Kidney (tissue), 14 donors: ENCODE measurements around the gene MEPCE. TPM values are rescaled to one million over a fixed set of nuclear protein-coding genes. Genes with fewer than 3 reads are reported as not detected.
A peak's percentile ranks its signal among the peaks of the same experiment; 100 is the strongest.

Source experiments
- DNase-seq, 5 donors: peaks; one replicate each; pipeline ENCODE4 v3.0.0-alpha.2; 2013 to 2020
- FAIRE-seq: peaks from 2 replicates; lab custom pipeline; 2012; peaks lifted over from hg19 to GRCh38; lab: Jason Lieb, UNC
- H3K27ac ChIP-seq, 2 donors: one replicate each; pipeline ENCODE4 v1.7.0; 2013; ENCODE audit warnings: low read depth in 2 of 2, low read length in 2 of 2, inconsistent platforms in 1 of 2
- H3K27me3 ChIP-seq: one replicate; pipeline ENCODE4 v1.7.1; 2013; ENCODE audit warnings: low read length, inconsistent platforms; ENCODE audit not compliant: control insufficient read depth, insufficient read depth
- H3K36me3 ChIP-seq, 3 donors: one replicate each; pipeline versions ENCODE4 v1.7.0 to v1.7.1; 2013; ENCODE audit warnings: low read length in 3 of 3, control low read depth in 1 of 3, inconsistent platforms in 1 of 3; ENCODE audit not compliant: insufficient read depth in 3 of 3, control insufficient read depth in 2 of 3
- H3K4me1 ChIP-seq, 3 donors: one replicate each; pipeline versions ENCODE4 v1.7.0 to v1.7.1; 2013; ENCODE audit warnings: low read length in 3 of 3, inconsistent platforms in 1 of 3, low read depth in 1 of 3; ENCODE audit not compliant: control insufficient read depth in 2 of 3, insufficient read depth in 2 of 3
- H3K4me3 ChIP-seq, 3 donors: one replicate each; pipeline versions ENCODE4 v1.7.0 to v1.8.1; 2013; ENCODE audit warnings: low read length in 3 of 3, control low read depth in 1 of 3, inconsistent platforms in 1 of 3
- H3K9ac ChIP-seq, 3 donors: one replicate each; pipeline versions ENCODE4 v1.7.0 to v1.7.1; 2013; ENCODE audit warnings: low read length in 3 of 3, control low read depth in 1 of 3, inconsistent platforms in 1 of 3
- H3K9me3 ChIP-seq, 3 donors: one replicate each; pipeline versions ENCODE4 v1.7.0 to v1.7.1; 2013; ENCODE audit warnings: low read length in 3 of 3, control low read depth in 1 of 3, inconsistent platforms in 1 of 3; ENCODE audit not compliant: control insufficient read depth in 2 of 3, insufficient read depth in 1 of 3
- intact Hi-C: fragments of 100-400 bp; cut with DNase I; formaldehyde crosslinking; loops from one replicate; pipeline ENCODE4 v1.11.1; 2022
- polyA plus RNA-seq: library from polyadenylated mRNA; stranded (reverse); fragments of 350-450 nt; fragmentation: Illumina TruSeq; extraction: RNeasy Lipid Tissue Mini Kit (QIAGEN cat#74804); gene quantifications from one replicate; pipeline ENCODE4 v1.2.3, GENCODE V29; 2014; ENCODE audit warnings: low read depth, low replicate concordance; ENCODE audit not compliant: insufficient read depth
- total RNA-seq: library from RNA; stranded (reverse); fragmentation: NEBNext Ultra II Directional; extraction: Animal tissue kit (Norgen Biotek cat#: 25700); gene quantifications from one replicate; pipeline ENCODE4 v1.2.1, GENCODE V29; 2021
- TF ChIP-seq, protein P1 (sequence below): IDR thresholded peaks from 3 replicates; pipeline ENCODE4 v1.5.1; 2012; ENCODE audit warnings: mild to moderate bottlenecking, moderate library complexity, borderline replicate concordance; ENCODE audit not compliant: insufficient read depth; ENCODE audit errors: extremely low read depth
- donor health status: control.
- donor health status: control.
- donor health status: control.
- donor health status: control.
- donor health status: control.
- donor health status: DM: yes; HTN: yes; CAD: no.
- donor health status: Normal renal cell carcinoma (clear cell type).

MEPCE gene
- total and polyA plus RNA-seq, 2 donors from 2014 or later: 33.4 to 47.2 TPM

DNA sequence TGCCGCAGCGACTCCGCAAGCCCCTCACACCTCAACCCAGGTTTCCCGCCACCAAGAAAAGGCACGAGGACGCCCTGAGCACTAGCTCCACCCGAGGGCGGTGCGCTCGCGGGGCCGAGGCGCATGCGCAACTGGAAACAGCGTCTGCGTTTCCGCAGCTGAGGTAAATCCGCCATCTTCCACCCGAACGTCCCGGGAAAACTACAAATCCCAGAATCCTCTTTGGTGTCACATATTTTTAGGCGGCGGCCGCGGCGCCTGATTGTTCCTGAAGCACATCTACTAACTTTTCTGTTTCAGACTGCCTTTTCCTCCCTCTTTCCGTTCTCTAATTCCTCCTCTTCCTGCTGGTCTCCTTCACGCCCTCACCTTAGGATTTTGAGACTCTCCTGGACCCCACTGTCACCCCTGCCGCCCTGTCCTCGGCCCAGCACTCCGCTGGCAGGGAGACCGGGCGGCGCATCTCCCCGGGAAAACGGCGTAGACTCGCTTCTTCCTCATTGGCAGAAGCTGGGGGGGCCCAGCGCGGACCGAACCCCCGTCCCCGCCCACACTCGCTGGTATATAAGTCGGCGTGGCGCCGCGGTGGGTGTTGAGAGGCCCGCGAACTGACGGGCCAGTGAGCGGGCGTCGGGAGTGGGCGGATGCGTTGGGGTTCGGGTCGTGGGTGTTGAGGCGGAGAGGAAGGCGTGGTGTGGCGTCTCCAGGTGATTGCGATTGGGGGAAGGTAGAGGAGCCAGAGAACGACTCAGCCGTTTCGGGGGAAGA lies 1.2 kb upstream of the MEPCE start, which contains the start of gene ZCWPW1:
Gene ZCWPW1 (minus strand): TSS at position 505 of the 768 bp plus-strand sequence. CDS start 8,054 bp downstream, outside the sequence.
- Histone ChIP-seq H3K9ac (peak within 1 kb of the TSS; percentile 94 to 100 (median 98)), H3K36me3 (peaks cover 0 to 7% (median 2%) of the 10 kb centered on the region in 3 donors), H3K4me3 (peak within 1 kb of the TSS; percentile 89 to 96 (median 96)), H3K9me3 (no peaks in the 10 kb centered on the region), H3K27me3 (no peaks in the 10 kb centered on the region), H3K27ac (peak within 1 kb of the TSS; percentile 100), H3K4me1 (peaks cover 0 to 20% (median 14%) of the 10 kb centered on the region in 3 donors)
- TF ChIP-seq, protein P1, sequence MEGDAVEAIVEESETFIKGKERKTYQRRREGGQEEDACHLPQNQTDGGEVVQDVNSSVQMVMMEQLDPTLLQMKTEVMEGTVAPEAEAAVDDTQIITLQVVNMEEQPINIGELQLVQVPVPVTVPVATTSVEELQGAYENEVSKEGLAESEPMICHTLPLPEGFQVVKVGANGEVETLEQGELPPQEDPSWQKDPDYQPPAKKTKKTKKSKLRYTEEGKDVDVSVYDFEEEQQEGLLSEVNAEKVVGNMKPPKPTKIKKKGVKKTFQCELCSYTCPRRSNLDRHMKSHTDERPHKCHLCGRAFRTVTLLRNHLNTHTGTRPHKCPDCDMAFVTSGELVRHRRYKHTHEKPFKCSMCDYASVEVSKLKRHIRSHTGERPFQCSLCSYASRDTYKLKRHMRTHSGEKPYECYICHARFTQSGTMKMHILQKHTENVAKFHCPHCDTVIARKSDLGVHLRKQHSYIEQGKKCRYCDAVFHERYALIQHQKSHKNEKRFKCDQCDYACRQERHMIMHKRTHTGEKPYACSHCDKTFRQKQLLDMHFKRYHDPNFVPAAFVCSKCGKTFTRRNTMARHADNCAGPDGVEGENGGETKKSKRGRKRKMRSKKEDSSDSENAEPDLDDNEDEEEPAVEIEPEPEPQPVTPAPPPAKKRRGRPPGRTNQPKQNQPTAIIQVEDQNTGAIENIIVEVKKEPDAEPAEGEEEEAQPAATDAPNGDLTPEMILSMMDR: no peak
- intact Hi-C loops: no loop called here
- DNase-seq (peak; percentile 96 to 99 (median 99)), FAIRE-seq (no peak)

DNA sequence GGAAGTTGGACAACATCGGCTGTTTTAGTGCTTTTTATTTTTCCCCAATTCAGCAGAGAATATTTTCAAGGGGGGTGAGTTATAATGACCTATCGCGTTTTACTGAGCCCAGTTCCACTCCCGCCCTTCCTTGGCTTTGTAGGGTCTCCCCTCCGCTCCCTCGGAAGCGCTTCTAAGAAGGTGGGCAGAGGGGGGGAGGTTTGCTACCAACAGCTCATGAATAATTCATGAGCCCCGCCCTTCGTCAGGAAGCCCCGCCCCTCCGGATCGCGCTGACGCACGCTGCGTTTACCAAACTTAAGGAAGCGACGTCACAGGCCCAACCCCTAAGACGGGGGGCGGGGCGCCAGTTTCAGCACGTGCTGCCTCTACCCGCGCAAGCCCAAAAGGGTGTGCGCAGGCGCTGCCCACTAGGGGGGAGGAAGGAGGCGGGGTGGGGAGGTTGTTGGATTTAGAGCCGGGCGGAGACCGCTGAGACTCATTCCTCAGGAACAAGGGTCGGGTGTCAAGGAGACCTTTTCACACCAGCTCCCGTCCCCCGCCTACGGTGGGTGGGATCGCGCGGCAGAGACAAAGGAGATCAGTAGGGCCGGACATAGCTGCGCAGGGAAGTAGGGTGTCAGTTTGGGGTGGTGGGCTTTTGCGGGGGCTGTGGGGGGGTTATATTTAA lies 529 bp upstream of the MEPCE start:
- peak; percentile 91 for FAIRE-seq
- H3K9me3 ChIP-seq: no peaks in the 10 kb centered on the region
- TF ChIP-seq, protein P1: no peak

DNA sequence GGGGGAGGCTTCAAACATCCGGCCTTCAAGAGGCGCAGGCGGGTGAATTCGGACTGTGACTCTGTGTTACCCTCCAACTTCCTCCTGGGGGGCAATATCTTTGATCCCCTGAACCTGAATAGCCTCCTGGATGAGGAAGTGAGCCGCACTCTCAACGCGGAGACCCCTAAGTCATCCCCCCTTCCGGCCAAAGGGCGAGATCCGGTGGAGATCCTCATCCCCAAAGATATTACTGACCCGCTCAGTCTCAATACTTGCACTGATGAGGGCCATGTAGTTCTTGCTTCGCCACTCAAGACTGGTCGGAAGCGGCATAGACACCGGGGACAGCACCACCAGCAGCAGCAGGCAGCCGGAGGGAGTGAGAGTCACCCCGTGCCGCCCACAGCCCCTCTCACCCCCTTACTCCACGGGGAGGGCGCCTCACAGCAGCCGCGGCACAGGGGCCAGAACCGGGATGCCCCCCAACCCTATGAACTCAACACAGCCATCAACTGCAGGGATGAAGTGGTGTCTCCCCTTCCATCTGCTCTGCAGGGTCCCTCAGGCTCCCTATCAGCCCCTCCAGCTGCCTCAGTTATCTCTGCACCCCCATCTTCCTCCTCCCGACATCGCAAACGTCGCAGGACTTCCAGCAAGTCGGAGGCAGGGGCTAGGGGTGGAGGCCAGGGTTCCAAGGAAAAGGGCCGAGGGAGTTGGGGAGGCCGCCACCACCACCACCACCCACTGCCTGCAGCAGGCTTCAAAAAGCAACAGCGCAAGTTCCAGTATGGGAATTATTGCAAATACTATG lies 1.1 kb downstream of the MEPCE start:
- intact Hi-C loops: no loop called here
- TF ChIP-seq, protein P1: no peak

More for the DNA sequence above, 529 bp upstream of the MEPCE start:
- Histone ChIP-seq H3K27me3 (no peaks in the 10 kb centered on the region), H3K9ac (peak overlapping the region; percentile 90 to 100 (median 98)), H3K36me3 (peaks cover 5 to 14% (median 8%) of the 10 kb centered on the region in 3 donors), H3K4me1 (peaks cover 0 to 23% (median 14%) of the 10 kb centered on the region in 3 donors), H3K4me3 (peak overlapping the region; percentile 89 to 96 (median 96)), H3K27ac (peak overlapping the region; percentile 100)
- peak; percentile 100 for DNase-seq
- intact Hi-C loops: no loop called here

More for the DNA sequence above, 1.1 kb downstream of the MEPCE start:
- Histone ChIP-seq H3K27me3 (no peaks in the 10 kb centered on the region), H3K4me1 (peaks cover 0 to 34% (median 20%) of the 10 kb centered on the region in 3 donors), H3K4me3 (peak overlapping the region; percentile 35 to 96 (median 69)), H3K9me3 (no peaks in the 10 kb centered on the region), H3K36me3 (peaks cover 5 to 20% (median 9%) of the 10 kb centered on the region in 3 donors), H3K27ac (peak overlapping the region; percentile 100), H3K9ac (peak overlapping the region; percentile 33 to 100 (median 35))
- FAIRE-seq: no peak
- peak in 3 of 5 donors; percentile 17 to 86 (median 49) for DNase-seq
